ENCODE measurements around the gene RGS16. TPM values are rescaled to one million over a fixed set of nuclear protein-coding genes. Genes with fewer than 3 reads are reported as not detected.
A peak's percentile ranks its signal among the peaks of the same experiment; 100 is the strongest.

Gene RGS16
- polyA plus RNA-seq, 1 donor (not counting 4 experiments of a cell fraction or from before 2014, with no cell fraction given), result 0.34 TPM

DNA sequence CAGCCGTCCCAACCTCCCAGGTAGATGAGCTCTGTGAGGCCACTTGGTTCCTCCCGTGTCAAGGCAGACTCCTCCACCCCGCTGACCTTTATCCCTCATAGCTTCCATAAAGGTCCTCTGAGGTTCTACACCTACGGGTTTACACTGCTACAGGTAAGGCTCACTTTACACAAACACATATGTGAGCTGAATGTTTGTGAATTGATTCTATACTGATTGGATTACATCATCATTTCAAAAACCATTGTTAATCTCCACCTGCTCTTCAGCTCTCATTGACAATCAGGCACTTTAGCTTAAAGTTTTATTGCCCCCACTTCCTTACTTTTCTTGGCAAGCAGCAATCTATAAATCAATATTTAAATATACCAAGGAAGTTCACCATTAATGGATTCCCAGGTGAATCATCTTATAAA, 12.8 kb upstream of the RGS16 start:
- FAIRE-seq (no peak), DNase-seq (ENCODE audit: low read depth, low spot score) (no peak)
- Histone ChIP-seq H3K79me2 (ENCODE audit: control insufficient read depth, insufficient read depth, low read length) (no peaks in the 10 kb centered on the region), H3K4me1 (ENCODE audit: control insufficient read depth, extremely low read depth, insufficient read depth, low read length) (peaks cover 35% of the 10 kb centered on the region), H3K9ac (ENCODE audit: control insufficient read depth, extremely low read depth, insufficient read depth, low read length) (no peak overlapping the region), H3K36me3 (ENCODE audit: control insufficient read depth in 2 of 2, extremely low read depth in 1 of 2, insufficient read depth in 2 of 2, low read length in 2 of 2) (no peaks in the 10 kb centered on the region), H2AFZ (ENCODE audit: control insufficient read depth, low read length) (no peak overlapping the region), H4K20me1 (ENCODE audit: control insufficient read depth, extremely low read depth, insufficient read depth, low read length) (no peaks in the 10 kb centered on the region), H3K9me1 (ENCODE audit: control insufficient read depth, extremely low read depth, insufficient read depth, low read length) (no peaks in the 10 kb centered on the region), H3K4me2 (ENCODE audit: control insufficient read depth, extremely low read depth, insufficient read depth, low read depth, low read length) (no peak overlapping the region), H3K9me3 (ENCODE audit: control insufficient read depth, low read depth, low read length) (no peaks in the 10 kb centered on the region), H3K27ac (ENCODE audit: control insufficient read depth, insufficient read depth, low read length) (no peak overlapping the region), H3K4me3 (ENCODE audit: control insufficient read depth in 2 of 3, extremely low read depth in 1 of 3, insufficient read depth in 2 of 3, low read depth in 1 of 3, low read length in 3 of 3) (no peak overlapping the region), H3K27me3 (ENCODE audit: control insufficient read depth, extremely low read depth, insufficient read depth, low read length) (peaks cover 29% of the 10 kb centered on the region)
- TF ChIP-seq, protein P1, sequence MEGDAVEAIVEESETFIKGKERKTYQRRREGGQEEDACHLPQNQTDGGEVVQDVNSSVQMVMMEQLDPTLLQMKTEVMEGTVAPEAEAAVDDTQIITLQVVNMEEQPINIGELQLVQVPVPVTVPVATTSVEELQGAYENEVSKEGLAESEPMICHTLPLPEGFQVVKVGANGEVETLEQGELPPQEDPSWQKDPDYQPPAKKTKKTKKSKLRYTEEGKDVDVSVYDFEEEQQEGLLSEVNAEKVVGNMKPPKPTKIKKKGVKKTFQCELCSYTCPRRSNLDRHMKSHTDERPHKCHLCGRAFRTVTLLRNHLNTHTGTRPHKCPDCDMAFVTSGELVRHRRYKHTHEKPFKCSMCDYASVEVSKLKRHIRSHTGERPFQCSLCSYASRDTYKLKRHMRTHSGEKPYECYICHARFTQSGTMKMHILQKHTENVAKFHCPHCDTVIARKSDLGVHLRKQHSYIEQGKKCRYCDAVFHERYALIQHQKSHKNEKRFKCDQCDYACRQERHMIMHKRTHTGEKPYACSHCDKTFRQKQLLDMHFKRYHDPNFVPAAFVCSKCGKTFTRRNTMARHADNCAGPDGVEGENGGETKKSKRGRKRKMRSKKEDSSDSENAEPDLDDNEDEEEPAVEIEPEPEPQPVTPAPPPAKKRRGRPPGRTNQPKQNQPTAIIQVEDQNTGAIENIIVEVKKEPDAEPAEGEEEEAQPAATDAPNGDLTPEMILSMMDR (optimal IDR thresholded peaks at IDR 0.05 in 1 of 3, IDR thresholded peaks at IDR 0.05 in 1 of 3, conservative IDR thresholded peaks at IDR 0.05 in 1 of 3; ENCODE audit: extremely low read depth in 1 of 3, insufficient read depth in 2 of 3, low read length in 3 of 3), result no peak
- no peak for TF ChIP-seq EZH2 (IDR thresholded peaks at IDR 0.05; ENCODE audit: low read length)
- dilution Hi-C loops (cut with MboI; ENCODE audit: extremely low pct_ligation_motif_present, low sequenced_read_pairs), result no loop called here

DNA sequence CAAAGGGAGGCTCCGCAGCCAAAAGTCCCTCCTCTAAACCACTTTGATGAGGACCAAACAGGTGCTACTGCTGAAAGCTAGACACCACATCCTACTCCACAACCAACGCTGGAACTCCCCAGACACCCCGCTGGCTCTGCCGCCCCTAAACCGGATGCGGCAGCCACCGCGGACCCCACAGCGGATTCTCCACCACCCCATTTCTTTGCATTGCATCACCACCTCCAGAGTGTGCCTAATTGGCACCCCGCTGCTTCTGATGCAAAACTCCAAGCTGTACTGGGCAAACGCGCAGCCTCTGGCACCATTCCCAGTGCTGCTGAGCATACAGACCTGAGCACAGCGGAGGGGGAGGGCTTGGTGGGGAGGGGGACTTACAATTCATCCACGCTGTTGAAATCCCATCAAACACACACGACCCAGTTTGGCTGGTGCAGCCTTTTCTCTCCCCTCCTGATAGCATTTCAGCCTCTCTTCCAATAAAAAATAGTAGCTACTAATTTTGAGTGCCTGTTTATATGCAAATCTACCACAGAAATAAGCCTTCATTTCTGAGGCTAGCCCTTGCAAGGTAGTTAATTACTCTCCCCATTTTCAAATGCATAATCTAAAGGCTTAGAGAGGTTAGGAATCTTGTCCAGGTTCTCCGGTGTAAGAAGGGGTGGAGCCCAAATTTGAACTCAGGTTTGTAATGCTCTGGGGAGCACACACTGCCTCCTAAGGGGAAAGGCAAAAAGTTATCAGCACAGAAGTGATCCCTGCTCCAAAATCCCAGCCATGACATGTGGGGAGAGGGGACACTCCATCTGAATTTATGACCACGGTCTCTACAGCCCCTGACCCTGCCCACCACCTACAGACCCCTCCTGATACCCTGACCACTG, 12.2 kb upstream of the RGS16 start:
- no peaks in the 10 kb centered on the region for H3K9me1 ChIP-seq (ENCODE audit: control insufficient read depth, extremely low read depth, insufficient read depth, low read length)
- H3K4me3 ChIP-seq (ENCODE audit: control insufficient read depth in 2 of 3, extremely low read depth in 1 of 3, insufficient read depth in 2 of 3, low read depth in 1 of 3, low read length in 3 of 3), result peak overlapping the region in 1 of 3 experiments; percentile 69
- TF ChIP-seq, protein P1 (optimal IDR thresholded peaks at IDR 0.05 in 1 of 3, IDR thresholded peaks at IDR 0.05 in 1 of 3, conservative IDR thresholded peaks at IDR 0.05 in 1 of 3; ENCODE audit: extremely low read depth in 1 of 3, insufficient read depth in 2 of 3, low read length in 3 of 3), result peak in 1 of 3 experiments; percentile 2
- no peak for TF ChIP-seq EZH2 (IDR thresholded peaks at IDR 0.05; ENCODE audit: low read length)
- peak overlapping the region; percentile 88 for H3K4me2 ChIP-seq (ENCODE audit: control insufficient read depth, extremely low read depth, insufficient read depth, low read depth, low read length)
- peaks cover 29% of the 10 kb centered on the region for H3K27me3 ChIP-seq (ENCODE audit: control insufficient read depth, extremely low read depth, insufficient read depth, low read length)
- FAIRE-seq (no peak), DNase-seq (ENCODE audit: low read depth, low spot score) (no peak)
- H2AFZ ChIP-seq (ENCODE audit: control insufficient read depth, low read length), result no peak overlapping the region
- H3K9me3 ChIP-seq (ENCODE audit: control insufficient read depth, low read depth, low read length), result no peaks in the 10 kb centered on the region
- no peaks in the 10 kb centered on the region for H3K36me3 ChIP-seq (ENCODE audit: control insufficient read depth in 2 of 2, extremely low read depth in 1 of 2, insufficient read depth in 2 of 2, low read length in 2 of 2)
- no peak overlapping the region for H3K9ac ChIP-seq (ENCODE audit: control insufficient read depth, extremely low read depth, insufficient read depth, low read length)
- H3K27ac ChIP-seq (ENCODE audit: control insufficient read depth, insufficient read depth, low read length), result no peak overlapping the region
- peaks cover 35% of the 10 kb centered on the region for H3K4me1 ChIP-seq (ENCODE audit: control insufficient read depth, extremely low read depth, insufficient read depth, low read length)
- dilution Hi-C loops (cut with MboI; ENCODE audit: extremely low pct_ligation_motif_present, low sequenced_read_pairs), result no loop called here
- H4K20me1 ChIP-seq (ENCODE audit: control insufficient read depth, extremely low read depth, insufficient read depth, low read length), result no peaks in the 10 kb centered on the region
- H3K79me2 ChIP-seq (ENCODE audit: control insufficient read depth, insufficient read depth, low read length), result no peaks in the 10 kb centered on the region

Data from keratinocyte (primary cell).